ENCODE measurements around the gene NR5A2.
"Not testable (repeated sequence)": the region's sequence is repeated elsewhere in the genome, so short reads cannot be mapped to it uniquely, and the experiment has no call there.

The NR5A2 gene

GRCh38 chr1:200162877-200163276 is 135.4 kb downstream of the NR5A2 start:
- FAIRE-seq (no peak), DNase-seq (ENCODE audit: low spot score) (no peak)

GRCh38 chr1:200163911-200164310 is 136.4 kb downstream of the NR5A2 start:
- FAIRE-seq (no peak), DNase-seq (ENCODE audit: low spot score) (no peak)

- FAIRE-seq: no peak
Observed at GRCh38 chr1:200165493-200166220, 138.1 kb downstream of the NR5A2 start.

GRCh38 chr1:200166411-200166810 is 138.9 kb downstream of the NR5A2 start:
- DNase-seq (ENCODE audit: low spot score): no peak
- no peak for FAIRE-seq

More at GRCh38 chr1:200165493-200166220, 138.1 kb downstream of the NR5A2 start:
- no peak for DNase-seq (ENCODE audit: low spot score)

GRCh38 chr1:200168926-200169325 is 141.4 kb downstream of the NR5A2 start:
- no peak for FAIRE-seq
- no peak for DNase-seq (ENCODE audit: low spot score)

- DNase-seq (ENCODE audit: low spot score): no peak
- no peak for FAIRE-seq
Observed at GRCh38 chr1:200172311-200172710, 144.8 kb downstream of the NR5A2 start.

- DNase-seq (ENCODE audit: low spot score): no peak
- no peak for FAIRE-seq
Observed at GRCh38 chr1:200173097-200173618, 145.6 kb downstream of the NR5A2 start.

- FAIRE-seq (no peak), DNase-seq (ENCODE audit: low spot score) (no peak)
Observed at GRCh38 chr1:200174525-200175295, 147.2 kb downstream of the NR5A2 start.

- DNase-seq (ENCODE audit: low spot score) (no peak), FAIRE-seq (no peak)
Observed at GRCh38 chr1:200176181-200176580, 148.7 kb downstream of the NR5A2 start.

GRCh38 chr1:200176798-200177197 is 149.3 kb downstream of the NR5A2 start:
- FAIRE-seq (no peak), DNase-seq (ENCODE audit: low spot score) (no peak)

GRCh38 chr1:200178340-200178739 is 150.8 kb downstream of the NR5A2 start:
- FAIRE-seq (no peak), DNase-seq (ENCODE audit: low spot score) (no peak)

GRCh38 chr1:200179126-200179780 is 151.7 kb downstream of the NR5A2 start:
- FAIRE-seq (no peak), DNase-seq (ENCODE audit: low spot score) (no peak)

GRCh38 chr1:200179781-200180160 is 152.3 kb downstream of the NR5A2 start:
- DNase-seq (ENCODE audit: low spot score) (no peak), FAIRE-seq (no peak)

- DNase-seq (ENCODE audit: low spot score): peak; percentile 57
- peak; percentile 14 for FAIRE-seq
Observed at GRCh38 chr1:200180821-200181220, 153.3 kb downstream of the NR5A2 start.

- FAIRE-seq (no peak), DNase-seq (ENCODE audit: low spot score) (no peak)
Observed at GRCh38 chr1:200181861-200182260, 154.4 kb downstream of the NR5A2 start.

- DNase-seq (ENCODE audit: low spot score): peak; percentile 16
- no peak for FAIRE-seq
Observed at GRCh38 chr1:200182701-200183100, 155.2 kb downstream of the NR5A2 start.

GRCh38 chr1:200183637-200184036 is 156.1 kb downstream of the NR5A2 start:
- FAIRE-seq (no peak), DNase-seq (ENCODE audit: low spot score) (no peak)

GRCh38 chr1:200184196-200184595 is 156.7 kb downstream of the NR5A2 start:
- FAIRE-seq (peak; percentile 77), DNase-seq (ENCODE audit: low spot score) (peak; percentile 79)

GRCh38 chr1:200185191-200185590 is 157.7 kb downstream of the NR5A2 start:
- not testable (repeated sequence) for FAIRE-seq; DNase-seq (ENCODE audit: low spot score)

GRCh38 chr1:200187332-200187731 is 159.8 kb downstream of the NR5A2 start:
- DNase-seq (ENCODE audit: low spot score); FAIRE-seq: not testable (repeated sequence)

- FAIRE-seq (no peak), DNase-seq (ENCODE audit: low spot score) (no peak)
Observed at GRCh38 chr1:200191993-200192392, 164.5 kb downstream of the NR5A2 start.

- FAIRE-seq (no peak), DNase-seq (ENCODE audit: low spot score) (no peak)
Observed at GRCh38 chr1:200194477-200194876, 167.0 kb downstream of the NR5A2 start.

Data from RCC 7860 (cell line).